MM.1S (cell line): ENCODE measurements around the gene CACNA1C.

Experiments used
- DNase-seq: peaks from one replicate; pipeline ENCODE4 v3.0.0-alpha.2; 2015
- H2AFZ ChIP-seq: fragments of 300-600 bp; sonication (generic); 2 replicates; pipeline ENCODE4 v1.6.0; 2016; ENCODE audit warnings: antibody characterized with exemption, low read length
- H3F3A ChIP-seq: fragments of 300-600 bp; sonication (generic); 2 replicates; pipeline ENCODE4 v1.6.1; 2016; ENCODE audit warnings: mild to moderate bottlenecking, antibody characterized with exemption, low read length, moderate library complexity, mixed read lengths; ENCODE audit not compliant: insufficient read depth
- H3K27ac ChIP-seq: fragments of 300-600 bp; sonication (generic); 2 replicates; pipeline ENCODE4 v1.5.1; 2016; ENCODE audit warnings: mild to moderate bottlenecking, low read length
- H3K27me3 ChIP-seq: fragments of 300-600 bp; sonication (generic); replicated peaks from 2 replicates; pipeline ENCODE4 v1.6.0; 2016; ENCODE audit warnings: low read length; ENCODE audit not compliant: insufficient read depth
- H3K36me3 ChIP-seq: fragments of 300-600 bp; sonication (generic); replicated peaks from 2 replicates; pipeline ENCODE4 v1.6.1; 2016; ENCODE audit warnings: mild to moderate bottlenecking, low read length, mixed read lengths; ENCODE audit not compliant: insufficient read depth
- H3K4me1 ChIP-seq: fragments of 300-600 bp; sonication (generic); 2 replicates; pipeline ENCODE4 v1.6.1; 2016; ENCODE audit warnings: low read length, mixed read lengths
- H3K4me2 ChIP-seq: fragments of 300-600 bp; sonication (generic); 2 replicates; pipeline ENCODE4 v1.6.0; 2016; ENCODE audit warnings: low read depth, low read length
- H3K4me3 ChIP-seq: fragments of 300-600 bp; sonication (generic); 2 replicates; pipeline ENCODE4 v1.5.1; 2016; ENCODE audit warnings: low read length, mixed read lengths
- H3K79me2 ChIP-seq: fragments of 300-600 bp; sonication (generic); 2 replicates; pipeline ENCODE4 v1.6.1; 2016; ENCODE audit warnings: mixed run types, low read length, mixed read lengths
- H3K9ac ChIP-seq: fragments of 300-600 bp; sonication (generic); 2 replicates; pipeline ENCODE4 v1.6.1; 2016; ENCODE audit warnings: low read length, mixed read lengths
- H3K9me2 ChIP-seq: fragments of 300-600 bp; sonication (generic); replicated peaks from 2 replicates; pipeline ENCODE4 v1.6.1; 2016; ENCODE audit warnings: mild to moderate bottlenecking, low read length, mixed read lengths; ENCODE audit not compliant: insufficient read depth
- H3K9me3 ChIP-seq: fragments of 300-600 bp; sonication (generic); replicated peaks from 2 replicates; pipeline ENCODE4 v1.6.1; 2016; ENCODE audit warnings: mild to moderate bottlenecking, low read length, mixed read lengths; ENCODE audit not compliant: insufficient read depth
- H4K20me1 ChIP-seq: fragments of 300-600 bp; sonication (generic); 2 replicates; pipeline ENCODE4 v1.6.1; 2016; ENCODE audit warnings: mild to moderate bottlenecking, low read length, moderate library complexity, mixed read lengths; ENCODE audit not compliant: insufficient read depth
- EZH2 ChIP-seq: fragments of 300-600 bp; sonication (generic); optimal IDR thresholded peaks from 2 replicates; pipeline ENCODE3; 2017; ENCODE audit warnings: low read depth, mild to moderate bottlenecking, antibody characterized with exemption, low read length, mixed read lengths
- EZH2phosphoT487 ChIP-seq: fragments of 300-600 bp; sonication (generic); IDR thresholded peaks from 2 replicates; pipeline ENCODE4 v1.6.1; 2018; ENCODE audit warnings: antibody characterized with exemption, low read length
- TF ChIP-seq, protein P1 (sequence below): fragments of 300-600 bp; sonication (generic); IDR thresholded peaks from 2 replicates; pipeline ENCODE4 v1.5.1; 2016; ENCODE audit warnings: antibody characterized with exemption, low read length, mixed read lengths

The CACNA1C gene

DNA sequence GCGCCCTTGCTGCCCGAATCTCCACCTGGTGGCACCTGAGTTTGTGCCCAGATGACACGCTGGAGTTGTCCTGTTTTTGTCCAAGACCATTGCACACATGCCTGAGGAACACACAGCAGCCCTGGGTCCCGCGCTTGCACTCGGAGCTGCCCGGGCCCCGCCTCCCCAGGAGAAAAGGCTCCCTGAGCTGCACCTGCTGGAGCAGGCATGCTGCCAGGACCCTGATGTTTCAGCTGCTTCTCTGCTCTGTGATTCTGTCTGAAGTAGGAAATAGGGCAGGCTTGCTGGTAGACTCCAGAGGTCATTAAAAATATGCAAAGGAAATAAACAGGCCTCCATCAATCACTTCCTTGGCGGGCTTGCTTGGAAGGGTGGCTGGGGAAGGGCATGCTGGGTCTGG lies 271.6 kb downstream of the CACNA1C start:
- Histone ChIP-seq H4K20me1 (no peaks in the 10 kb centered on the region), H3K4me1 (no peaks in the 10 kb centered on the region), H3K9me2 (no peaks in the 10 kb centered on the region), H3K4me2 (no peak overlapping the region), H2AFZ (no peak overlapping the region), H3K27me3 (no peaks in the 10 kb centered on the region), H3K9me3 (no peaks in the 10 kb centered on the region), H3K27ac (no peak overlapping the region), H3K36me3 (no peaks in the 10 kb centered on the region), H3K79me2 (no peaks in the 10 kb centered on the region), H3K4me3 (no peak overlapping the region), H3K9ac (no peak overlapping the region), H3F3A (no peaks in the 10 kb centered on the region)
- TF ChIP-seq, protein P1, sequence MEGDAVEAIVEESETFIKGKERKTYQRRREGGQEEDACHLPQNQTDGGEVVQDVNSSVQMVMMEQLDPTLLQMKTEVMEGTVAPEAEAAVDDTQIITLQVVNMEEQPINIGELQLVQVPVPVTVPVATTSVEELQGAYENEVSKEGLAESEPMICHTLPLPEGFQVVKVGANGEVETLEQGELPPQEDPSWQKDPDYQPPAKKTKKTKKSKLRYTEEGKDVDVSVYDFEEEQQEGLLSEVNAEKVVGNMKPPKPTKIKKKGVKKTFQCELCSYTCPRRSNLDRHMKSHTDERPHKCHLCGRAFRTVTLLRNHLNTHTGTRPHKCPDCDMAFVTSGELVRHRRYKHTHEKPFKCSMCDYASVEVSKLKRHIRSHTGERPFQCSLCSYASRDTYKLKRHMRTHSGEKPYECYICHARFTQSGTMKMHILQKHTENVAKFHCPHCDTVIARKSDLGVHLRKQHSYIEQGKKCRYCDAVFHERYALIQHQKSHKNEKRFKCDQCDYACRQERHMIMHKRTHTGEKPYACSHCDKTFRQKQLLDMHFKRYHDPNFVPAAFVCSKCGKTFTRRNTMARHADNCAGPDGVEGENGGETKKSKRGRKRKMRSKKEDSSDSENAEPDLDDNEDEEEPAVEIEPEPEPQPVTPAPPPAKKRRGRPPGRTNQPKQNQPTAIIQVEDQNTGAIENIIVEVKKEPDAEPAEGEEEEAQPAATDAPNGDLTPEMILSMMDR: no peak
- TF ChIP-seq EZH2 (no peak), EZH2phosphoT487 (no peak)
- no peak for DNase-seq

DNA sequence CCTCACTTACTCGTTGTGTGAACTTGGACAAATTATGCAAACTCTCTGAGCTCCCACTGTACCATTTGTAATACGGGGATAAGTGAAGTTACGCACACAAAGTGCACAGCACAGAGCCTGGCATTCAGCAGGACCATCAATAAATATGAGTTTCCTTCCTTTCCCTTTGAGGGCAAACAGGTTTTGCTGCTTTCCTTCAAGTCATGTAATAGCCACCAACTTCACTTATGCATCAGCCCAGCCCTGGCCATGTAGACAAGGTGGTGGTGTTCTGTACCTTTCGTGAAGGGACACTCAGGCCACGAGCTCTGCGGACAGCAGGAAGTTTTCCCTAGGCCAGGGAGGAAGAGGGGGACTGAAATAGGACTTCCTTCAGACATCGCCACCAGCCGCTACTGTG lies 272.7 kb downstream of the CACNA1C start:
- Histone ChIP-seq H3K36me3 (no peaks in the 10 kb centered on the region), H2AFZ (no peak overlapping the region), H3K9ac (no peak overlapping the region)

DNA sequence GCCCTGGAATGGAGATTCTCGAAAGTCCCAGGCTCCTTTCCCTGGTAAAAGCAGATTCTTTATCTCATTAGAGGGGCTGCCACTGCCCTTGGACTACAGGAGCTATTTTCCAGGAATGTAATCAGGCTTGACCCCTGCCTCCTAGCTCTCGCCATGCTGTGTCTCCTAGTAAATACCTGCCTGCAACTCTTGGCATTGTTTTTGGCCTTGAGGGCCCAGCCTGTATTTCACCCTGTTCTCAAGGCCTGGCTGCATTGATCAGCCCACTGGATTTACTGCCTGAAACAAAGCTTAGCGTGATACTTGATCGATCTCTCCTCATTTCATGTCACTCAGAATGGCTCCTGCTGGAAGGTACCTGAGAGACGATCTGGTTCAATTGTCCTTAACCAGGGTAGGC lies 273.7 kb downstream of the CACNA1C start:
- no peaks in the 10 kb centered on the region for H3K4me1 ChIP-seq
- TF ChIP-seq EZH2phosphoT487 (no peak), EZH2 (no peak)
- TF ChIP-seq, protein P1: no peak
- no peaks in the 10 kb centered on the region for H3F3A ChIP-seq
- H3K4me3 ChIP-seq: no peak overlapping the region
- H4K20me1 ChIP-seq: no peaks in the 10 kb centered on the region
- no peaks in the 10 kb centered on the region for H3K36me3 ChIP-seq
- no peak overlapping the region for H2AFZ ChIP-seq
- no peak overlapping the region for H3K9ac ChIP-seq
- H3K9me2 ChIP-seq: no peaks in the 10 kb centered on the region
- DNase-seq: no peak
- H3K27me3 ChIP-seq: no peaks in the 10 kb centered on the region
- H3K27ac ChIP-seq: no peak overlapping the region
- H3K9me3 ChIP-seq: no peaks in the 10 kb centered on the region
- no peak overlapping the region for H3K4me2 ChIP-seq
- H3K79me2 ChIP-seq: no peaks in the 10 kb centered on the region

More for the DNA sequence above, 272.7 kb downstream of the CACNA1C start:
- Histone ChIP-seq H3F3A (no peaks in the 10 kb centered on the region), H3K4me1 (no peaks in the 10 kb centered on the region), H3K9me3 (no peaks in the 10 kb centered on the region), H3K4me3 (no peak overlapping the region), H3K79me2 (no peaks in the 10 kb centered on the region), H3K4me2 (no peak overlapping the region), H3K27ac (no peak overlapping the region), H3K9me2 (no peaks in the 10 kb centered on the region), H3K27me3 (no peaks in the 10 kb centered on the region), H4K20me1 (no peaks in the 10 kb centered on the region)
- TF ChIP-seq EZH2 (no peak), EZH2phosphoT487 (no peak)
- TF ChIP-seq, protein P1: no peak
- no peak for DNase-seq
